DMS153 treated with DMSO at 0.1 percent for 48 hours (cell line): ENCODE measurements around the gene PGLYRP4.

Source experiments
- DNase-seq: peaks from one replicate; lab custom pipeline; 2025; ENCODE audit not compliant: unreplicated experiment; lab: John Stamatoyannopoulos, UW

PGLYRP4 gene

DNA sequence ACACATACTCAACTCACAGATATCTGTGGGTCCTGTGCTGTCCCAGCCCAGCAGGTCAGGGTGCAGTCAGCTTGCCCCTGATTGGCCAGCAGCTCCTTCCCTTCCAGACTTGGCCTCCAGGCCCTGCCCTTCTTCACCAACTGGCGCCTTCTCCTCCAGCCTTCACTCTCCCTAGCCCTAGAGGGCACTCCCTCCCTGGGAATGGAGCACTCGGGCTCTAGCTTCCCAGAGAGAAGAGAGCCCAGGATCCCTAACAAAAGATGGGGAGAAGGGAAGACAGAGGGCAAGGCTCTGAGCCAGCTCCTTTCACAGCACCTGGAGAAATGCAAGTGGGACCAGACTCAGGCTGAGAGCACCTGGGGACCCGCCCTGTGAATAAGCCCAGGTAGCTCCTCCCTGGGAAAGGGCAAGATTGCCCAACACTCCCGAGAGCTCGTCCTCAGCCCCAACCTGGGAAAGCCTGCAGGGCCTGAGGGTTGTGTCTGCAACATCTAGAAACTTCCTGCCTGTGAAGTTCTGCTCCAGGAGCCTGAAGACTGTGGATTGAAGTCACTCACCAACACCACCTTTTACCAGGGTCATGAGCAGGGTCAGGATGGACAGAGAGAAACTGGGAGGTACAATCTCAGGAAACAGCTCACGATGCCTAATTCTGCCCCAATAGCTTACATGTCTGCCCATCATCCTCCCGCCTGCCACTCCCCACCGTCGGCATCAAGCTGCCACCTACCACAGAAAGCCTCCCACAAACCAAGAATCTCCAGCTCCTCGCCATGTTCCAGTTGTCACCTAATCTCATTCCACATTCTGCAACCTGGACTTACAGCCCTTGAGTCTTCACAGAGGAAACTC is at the start of gene PGLYRP4:
PGLYRP4 (minus strand) TSS at position 331 of the 852 bp plus-strand sequence. CDS start 909 bp downstream, outside the sequence.
- DNase-seq: no peak

DNA sequence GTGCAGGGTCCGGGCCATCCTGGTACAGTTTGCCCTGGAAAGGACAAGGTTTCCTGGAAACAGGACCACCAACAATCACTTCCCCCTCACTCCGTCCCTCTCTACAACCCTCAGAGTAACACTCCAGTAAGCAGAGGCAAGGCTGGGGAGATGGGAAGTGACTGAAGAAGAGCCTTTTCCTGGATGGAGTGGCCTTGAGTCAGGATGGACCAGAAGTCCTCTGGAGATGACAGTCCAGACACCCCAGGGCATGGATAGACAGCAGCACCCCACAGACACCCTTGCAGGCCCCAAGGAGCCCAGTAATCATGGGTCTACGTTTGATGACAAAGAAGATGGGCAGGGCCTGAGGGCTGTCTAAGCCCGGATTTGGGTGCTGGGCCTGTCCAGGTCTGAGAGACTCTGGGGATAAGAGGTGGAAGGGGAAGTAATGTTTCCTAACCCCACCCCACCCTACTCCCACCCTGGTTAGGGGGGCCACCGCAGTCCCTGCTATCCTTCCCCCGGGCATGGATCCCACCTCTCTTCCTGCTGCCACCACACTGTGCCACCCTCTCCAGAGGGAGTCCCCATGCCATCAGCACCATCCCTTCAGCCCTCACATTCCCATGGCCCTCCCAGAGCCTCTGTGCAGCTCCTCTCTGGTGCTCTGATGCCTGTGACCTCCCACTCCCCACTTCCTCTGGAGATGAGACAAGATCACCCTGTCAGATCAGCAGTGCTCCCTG is 49.4 kb upstream of the PGLYRP4 start:
- DNase-seq: no peak

DNA sequence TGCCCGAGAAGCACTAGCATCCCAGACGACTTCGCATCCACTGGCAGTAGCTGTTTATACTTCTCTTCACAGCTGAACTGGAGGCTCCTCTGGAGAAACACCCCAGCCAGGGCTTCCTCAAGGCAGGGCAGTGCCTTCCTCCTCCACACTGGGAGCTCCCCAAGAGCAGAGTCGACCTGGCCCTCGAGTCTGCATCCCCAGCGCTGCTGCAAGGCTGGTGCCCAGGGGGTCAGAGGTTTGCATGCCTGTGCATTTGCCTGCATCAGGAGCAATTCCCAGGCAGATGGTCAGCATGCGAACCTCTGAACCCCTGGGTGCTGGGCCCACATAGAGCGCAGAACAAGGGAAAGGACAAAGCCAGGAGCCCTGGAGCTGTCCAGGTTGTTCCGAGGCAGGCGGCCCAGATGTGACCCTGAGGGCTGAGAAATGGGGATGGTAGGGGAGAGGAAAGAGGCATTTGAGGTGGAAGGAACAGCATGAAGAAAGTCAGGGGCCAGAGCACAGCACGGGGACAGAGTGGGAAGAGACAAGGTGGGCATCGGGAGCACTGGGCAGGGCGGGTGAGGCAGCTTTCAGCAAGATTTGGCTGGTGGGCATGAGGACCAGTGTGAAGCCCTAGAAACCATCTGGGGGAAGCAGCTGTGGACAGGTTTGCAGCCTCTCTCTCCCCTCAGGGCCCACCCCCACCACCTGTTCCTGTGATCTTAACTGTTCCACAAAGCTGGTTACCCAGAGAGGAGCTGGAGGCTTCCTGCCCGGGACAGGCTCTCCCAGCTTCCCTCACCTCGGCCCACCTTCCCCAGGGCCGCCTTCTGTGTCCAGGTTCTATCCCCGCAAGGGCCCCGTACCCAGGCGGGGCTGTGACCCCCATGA is 48.6 kb upstream of the PGLYRP4 start:
- DNase-seq: no peak

DNA sequence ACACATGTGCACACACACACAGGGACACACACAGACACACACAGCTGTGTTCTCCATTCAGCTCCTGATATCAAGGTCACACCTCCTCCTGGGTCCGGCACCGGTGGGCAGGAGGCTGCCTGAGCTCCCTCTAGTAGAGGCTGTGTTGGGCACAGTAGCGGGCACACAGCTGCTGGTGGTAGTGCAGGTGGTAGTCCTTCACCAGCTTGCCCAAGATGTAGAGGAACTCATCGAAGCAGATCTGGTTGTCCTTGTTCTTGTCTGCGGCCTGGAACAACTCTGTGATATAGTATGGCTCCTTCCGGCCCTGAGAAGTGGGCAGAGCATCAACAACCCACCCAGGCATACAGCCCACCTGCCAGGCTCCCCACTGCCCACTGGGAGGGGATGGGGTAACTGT is 47.8 kb upstream of the PGLYRP4 start:
- no peak for DNase-seq

GRCh38 chr1:153395776-153396175 is 47.1 kb upstream of the PGLYRP4 start:
- DNase-seq: no peak

DNA sequence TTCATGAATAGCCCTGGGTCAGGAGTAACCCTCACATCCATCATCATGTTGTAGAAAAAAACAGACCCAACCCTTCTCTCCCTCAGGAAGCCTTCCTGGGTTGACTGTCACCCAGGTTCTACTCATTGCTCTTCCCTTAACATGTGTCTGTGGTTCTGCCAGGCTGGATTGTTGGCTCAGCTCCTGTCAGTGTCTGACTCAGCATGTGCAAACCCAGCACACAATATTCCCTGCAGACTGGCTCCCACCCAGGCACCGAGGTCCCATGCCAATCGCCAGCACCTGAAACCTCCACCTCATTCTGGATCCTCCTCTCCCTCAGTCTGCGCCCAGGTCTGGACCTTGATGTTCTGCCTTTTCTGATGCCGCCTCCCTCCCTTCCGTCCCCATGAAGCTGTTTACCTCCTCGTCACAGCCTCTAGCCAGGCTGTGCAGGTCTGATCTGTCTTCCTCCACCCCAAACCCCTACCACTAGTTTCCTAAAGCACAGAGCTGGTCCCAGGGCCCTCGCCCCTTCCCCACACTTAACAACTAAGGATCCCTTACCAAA is 46.6 kb upstream of the PGLYRP4 start:
- DNase-seq: no peak

DNA sequence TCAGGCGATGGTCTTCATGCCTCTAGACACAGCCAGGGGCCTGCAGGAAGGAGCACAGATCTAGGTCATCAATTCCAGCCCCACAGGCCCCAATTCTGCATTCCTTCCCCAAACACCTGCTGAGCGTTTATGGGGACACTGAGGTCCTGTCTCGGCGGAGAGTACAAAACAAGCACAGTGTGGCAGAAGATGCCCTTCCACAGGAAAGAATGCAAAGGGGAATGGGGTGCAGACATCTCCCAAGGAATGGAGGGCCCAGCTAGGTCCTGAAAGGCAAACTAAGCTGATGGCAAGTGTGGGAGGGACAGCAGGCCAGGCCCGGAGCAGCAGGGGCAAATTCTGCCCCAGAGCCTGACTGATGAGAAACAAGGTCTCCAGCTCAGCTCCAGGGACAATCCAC is 45.8 kb upstream of the PGLYRP4 start:
- DNase-seq: no peak

- DNase-seq: no peak
Measured at GRCh38 chr1:153393926-153394325, 45.3 kb upstream of the PGLYRP4 start.

DNA sequence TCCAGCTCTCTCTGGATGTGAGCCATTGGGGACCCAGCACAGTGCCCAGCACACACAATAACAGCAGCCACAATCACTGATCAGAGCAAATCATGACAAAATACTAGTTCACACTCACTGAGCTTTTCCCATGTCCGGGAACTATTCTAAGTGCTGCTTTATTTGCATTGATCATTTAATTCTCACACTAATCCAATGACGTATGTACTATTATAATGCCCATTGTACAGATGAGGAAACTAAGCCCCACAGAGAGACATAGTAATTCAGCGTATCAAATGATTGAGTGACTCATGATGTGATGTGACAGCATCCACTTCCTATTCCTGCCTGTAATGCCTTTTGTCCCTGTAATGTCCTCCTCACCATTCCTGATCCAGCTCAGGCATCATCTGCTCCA is 44.2 kb upstream of the PGLYRP4 start:
- no peak for DNase-seq

DNA sequence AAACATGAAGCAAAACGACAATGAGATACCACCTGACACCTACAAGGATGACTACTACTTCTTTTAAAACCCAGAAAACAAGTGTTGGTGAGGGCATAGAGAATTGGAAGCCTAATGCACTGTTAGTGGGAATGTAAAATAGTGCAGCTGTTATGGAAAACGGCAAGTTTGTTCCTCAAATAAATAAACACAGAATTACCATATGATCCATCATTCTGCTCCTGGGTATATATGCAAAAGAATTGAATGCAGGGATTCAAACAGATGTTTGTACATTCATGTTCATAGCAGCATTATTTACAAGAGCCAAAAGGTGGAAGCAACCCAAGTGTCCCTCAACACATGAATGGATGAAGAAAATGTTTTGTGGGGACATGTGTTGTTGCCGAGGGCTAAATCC is 43.6 kb upstream of the PGLYRP4 start:
- no peak for DNase-seq

GRCh38 chr1:153390938-153391710 is 42.5 kb upstream of the PGLYRP4 start, which contains the start of gene S100A8:
S100A8 (minus strand) TSS chr1:153391073; CDS start chr1:153390535, 538 bp downstream.
- DNase-seq: no peak

- DNase-seq: no peak
Measured at GRCh38 chr1:153389973-153390879, 41.6 kb upstream of the PGLYRP4 start.

DNA sequence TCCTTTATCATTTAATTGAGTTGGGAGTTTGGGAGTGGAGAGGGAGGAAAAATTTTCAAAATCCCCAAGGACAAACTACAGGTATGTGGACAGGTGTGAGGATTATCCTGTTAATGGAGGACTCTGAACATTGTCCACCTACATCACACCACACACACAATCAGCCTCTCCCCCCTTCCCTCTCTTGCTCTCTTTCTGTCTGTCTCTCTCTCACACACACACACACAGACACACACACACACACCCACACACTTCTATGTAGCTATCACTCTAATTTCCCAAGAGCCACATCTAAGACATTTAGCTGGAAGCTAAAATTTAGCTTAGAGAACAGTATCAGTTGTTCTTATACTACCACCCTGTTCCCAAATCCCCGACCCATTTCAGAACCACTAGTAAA is 40.8 kb upstream of the PGLYRP4 start:
- no peak for DNase-seq

DNA sequence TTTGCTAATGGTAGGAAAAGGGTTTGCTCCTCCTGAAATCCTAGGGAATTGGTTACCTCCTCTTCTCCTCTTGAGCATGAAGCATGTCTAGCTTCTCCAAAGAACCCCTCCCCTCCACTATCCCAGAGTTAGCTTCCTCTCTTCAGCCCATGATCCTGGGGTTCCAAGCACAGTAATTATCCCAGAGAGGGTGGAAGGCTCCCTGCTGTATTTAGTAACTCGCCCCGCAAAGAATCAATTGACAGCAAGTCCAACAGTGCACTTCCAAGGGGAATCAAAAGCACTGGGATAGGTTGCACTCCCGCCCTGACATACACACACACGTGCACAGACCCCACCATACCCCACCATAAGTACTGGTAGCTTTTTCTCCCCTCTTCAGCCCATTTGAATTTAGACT is 39.1 kb upstream of the PGLYRP4 start:
- DNase-seq: no peak

DNA sequence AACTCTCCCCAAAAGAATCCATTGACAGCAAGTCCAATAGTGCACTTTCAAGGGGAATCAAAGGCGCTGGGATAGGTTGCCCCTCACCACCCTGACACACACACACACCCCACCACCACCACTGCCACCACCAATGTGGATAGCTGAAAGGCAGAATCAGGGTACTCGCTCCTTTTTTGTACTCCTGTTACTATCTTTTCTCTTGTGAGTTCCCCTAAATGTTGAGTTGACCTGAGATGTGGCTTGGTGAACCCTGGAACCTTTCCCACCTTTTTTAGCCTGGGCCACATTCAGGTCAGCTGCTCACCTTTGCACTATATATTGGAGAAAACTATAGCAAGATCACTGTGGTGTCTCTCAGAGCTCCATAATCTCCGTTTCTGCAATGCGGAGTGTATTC is 38.4 kb upstream of the PGLYRP4 start:
- DNase-seq: no peak

- no peak for DNase-seq
Measured at GRCh38 chr1:153386500-153386901, 37.9 kb upstream of the PGLYRP4 start.

DNA sequence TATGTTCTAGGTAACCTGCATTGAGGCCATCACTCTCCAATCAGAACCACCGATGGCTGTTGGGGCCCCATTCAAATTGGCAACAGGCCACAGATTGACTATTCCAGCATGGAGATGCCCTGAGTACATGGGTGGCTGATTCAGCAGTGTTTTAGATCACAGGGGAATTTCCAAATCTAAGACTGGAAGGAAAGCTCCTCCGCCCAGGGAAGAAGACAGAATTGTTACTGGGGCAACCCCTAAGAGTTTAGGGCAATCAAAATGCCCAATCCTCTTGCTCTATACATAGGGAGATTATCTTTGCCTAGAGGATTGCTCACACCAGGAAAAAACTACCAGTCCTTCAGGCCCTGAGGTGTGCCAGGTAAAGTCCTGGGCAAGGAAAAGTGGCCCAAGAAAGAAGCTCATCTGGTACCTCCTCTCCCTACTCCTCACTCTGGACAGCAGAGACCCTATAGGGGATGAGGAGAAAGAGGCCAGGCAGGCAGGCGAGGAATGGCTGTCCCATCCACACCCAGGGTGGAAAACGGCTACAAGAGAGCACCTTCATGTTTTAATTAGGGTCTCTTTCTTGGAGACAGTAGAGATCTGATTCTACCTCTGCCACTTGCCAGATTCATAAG is 36.4 kb upstream of the PGLYRP4 start:
- no peak for DNase-seq

GRCh38 chr1:153380711-153381110 is 32.1 kb upstream of the PGLYRP4 start:
- DNase-seq: no peak

DNA sequence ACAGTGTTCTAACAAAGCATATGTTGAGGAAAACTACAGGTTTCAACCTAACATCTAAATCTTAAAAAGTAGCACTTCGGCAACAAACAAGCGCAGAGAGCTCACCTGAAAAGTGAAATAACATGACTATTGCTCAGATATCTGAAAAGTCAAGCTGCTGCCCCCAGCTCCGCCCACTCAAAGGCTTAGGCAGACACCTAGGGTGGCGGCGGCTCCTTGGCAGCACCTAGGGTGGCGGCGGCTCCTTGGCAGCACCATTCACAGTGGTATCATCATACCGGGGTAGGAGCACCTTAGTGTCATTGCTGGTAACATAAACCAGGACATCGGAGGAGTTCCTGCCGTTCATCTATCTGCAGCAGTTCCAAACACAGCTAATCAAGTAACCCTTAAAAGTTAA is 30.9 kb upstream of the PGLYRP4 start:
- no peak for DNase-seq
